RPMI8226 (cell line): Measurements from ENCODE around the gene NLGN1.

Experiments
- DNase-seq: peaks from one replicate; pipeline ENCODE4 v3.0.0-alpha.2; 2015

Gene NLGN1

GRCh38 chr3:173863551-173863950 is 466.0 kb downstream of the NLGN1 start:
- DNase-seq: peak; percentile 44

GRCh38 chr3:173865900-173866498 is 468.5 kb downstream of the NLGN1 start:
- peak; percentile 93 for DNase-seq

- DNase-seq: peak; percentile 66
Observed at GRCh38 chr3:173869766-173870165, 472.2 kb downstream of the NLGN1 start.

GRCh38 chr3:173870976-173871375 is 473.4 kb downstream of the NLGN1 start:
- no peak for DNase-seq

- no peak for DNase-seq
Observed at GRCh38 chr3:173875790-173876189, 478.2 kb downstream of the NLGN1 start.

GRCh38 chr3:173876476-173876875 is 478.9 kb downstream of the NLGN1 start:
- no peak for DNase-seq

GRCh38 chr3:173887888-173888287 is 490.3 kb downstream of the NLGN1 start:
- no peak for DNase-seq

GRCh38 chr3:173889596-173889995 is 492.1 kb downstream of the NLGN1 start:
- DNase-seq: no peak

GRCh38 chr3:173890091-173890490 is 492.5 kb downstream of the NLGN1 start:
- no peak for DNase-seq

- peak; percentile 79 for DNase-seq
Observed at GRCh38 chr3:173891272-173892100, 493.9 kb downstream of the NLGN1 start.

GRCh38 chr3:173892547-173892946 is 495.0 kb downstream of the NLGN1 start:
- DNase-seq: peak; percentile 73

- DNase-seq: no peak
Observed at GRCh38 chr3:173893066-173893465, 495.5 kb downstream of the NLGN1 start.

- peak; percentile 54 for DNase-seq
Observed at GRCh38 chr3:173893835-173894234, 496.3 kb downstream of the NLGN1 start.

- DNase-seq: no peak
Observed at GRCh38 chr3:173897631-173898030, 500.1 kb downstream of the NLGN1 start.

GRCh38 chr3:173901649-173902048 is 504.1 kb downstream of the NLGN1 start:
- DNase-seq: no peak

GRCh38 chr3:173902401-173902800 is 504.9 kb downstream of the NLGN1 start:
- DNase-seq: no peak

GRCh38 chr3:173902871-173903270 is 505.3 kb downstream of the NLGN1 start:
- no peak for DNase-seq

GRCh38 chr3:173905381-173905780 is 507.8 kb downstream of the NLGN1 start:
- DNase-seq: no peak

GRCh38 chr3:173911446-173911845 is 513.9 kb downstream of the NLGN1 start:
- peak; percentile 68 for DNase-seq

- no peak for DNase-seq
Observed at GRCh38 chr3:173912126-173912525, 514.6 kb downstream of the NLGN1 start.

- DNase-seq: peak; percentile 86
Observed at GRCh38 chr3:173913397-173913796, 515.9 kb downstream of the NLGN1 start.

GRCh38 chr3:173913974-173914421 is 516.5 kb downstream of the NLGN1 start:
- DNase-seq: peak; percentile 38

- peak; percentile 64 for DNase-seq
Observed at GRCh38 chr3:173916799-173917198, 519.3 kb downstream of the NLGN1 start.

GRCh38 chr3:173920386-173920785 is 522.8 kb downstream of the NLGN1 start:
- peak; percentile 94 for DNase-seq
